GM19035 (cell line): ENCODE results near the gene NRXN3.
"Not testable (repeated sequence)": the region's sequence is repeated elsewhere in the genome, so short reads cannot be mapped to it uniquely, and the experiment has no call there.

Experiments
- ATAC-seq: cut with Tn5 transposase; IDR thresholded peaks from one replicate; pipeline ENCODE4 v1.9.1; 2021; ENCODE audit not compliant: unreplicated experiment

Gene NRXN3

GRCh38 chr14:78982551-78982950, 812.4 kb downstream of the NRXN3 start:
- ATAC-seq: no peak

- ATAC-seq: no peak
Observed at GRCh38 chr14:78983126-78983525, 813.0 kb downstream of the NRXN3 start.

DNA sequence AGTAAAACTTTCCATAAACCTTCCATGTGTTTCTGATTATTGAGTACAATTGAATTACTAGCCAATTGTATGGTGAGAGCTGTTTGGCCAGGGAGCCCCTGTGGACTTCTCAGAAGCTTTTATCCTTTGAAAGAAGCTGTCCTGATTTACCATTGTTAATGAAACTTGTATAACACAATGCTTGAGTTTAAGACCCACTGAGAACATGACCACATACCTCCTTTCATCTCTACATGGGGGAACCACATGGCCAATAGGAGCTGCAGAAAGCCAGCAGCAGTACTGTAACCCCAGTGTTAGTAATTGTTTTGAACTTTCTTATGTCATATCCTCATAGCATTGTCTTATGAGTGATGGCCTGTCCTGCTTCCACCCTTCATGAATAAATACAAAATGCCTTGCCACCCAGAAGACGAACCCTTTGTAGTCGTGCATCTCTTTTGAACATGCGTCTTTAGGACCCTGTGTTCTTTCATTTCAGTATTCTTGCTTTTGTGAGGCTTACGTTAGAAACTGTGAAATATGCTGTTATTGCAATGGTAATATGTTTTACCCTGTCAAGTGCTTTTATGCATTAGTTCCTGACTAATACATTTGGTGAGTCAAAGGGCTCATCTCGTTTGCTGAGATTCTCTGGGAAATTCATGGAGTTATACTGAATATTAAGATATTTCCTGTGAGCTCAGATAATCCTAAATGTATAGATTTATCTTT, 815.7 kb downstream of the NRXN3 start:
- no peak for ATAC-seq

- ATAC-seq: no peak
Observed at GRCh38 chr14:78986989-78987388, 816.8 kb downstream of the NRXN3 start.

DNA sequence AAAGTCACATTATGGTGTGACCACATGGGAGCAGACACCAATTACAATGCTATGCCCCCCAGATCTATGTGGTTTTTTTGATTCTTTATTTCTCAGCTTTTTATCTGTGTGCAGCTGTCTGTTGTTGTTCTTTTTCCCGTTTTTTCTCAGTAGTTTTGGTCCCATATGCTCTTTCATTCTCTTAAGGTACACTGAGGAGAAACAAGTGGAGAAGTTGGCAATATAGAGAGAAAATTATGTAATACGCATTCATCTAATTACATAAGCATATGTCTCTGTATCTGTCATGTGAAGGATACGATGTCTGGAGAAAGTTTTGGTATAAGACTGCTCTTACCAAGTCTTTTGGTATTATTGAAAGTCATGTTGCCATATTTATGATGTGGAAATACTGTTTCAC, 819.0 kb downstream of the NRXN3 start:
- no peak for ATAC-seq

DNA sequence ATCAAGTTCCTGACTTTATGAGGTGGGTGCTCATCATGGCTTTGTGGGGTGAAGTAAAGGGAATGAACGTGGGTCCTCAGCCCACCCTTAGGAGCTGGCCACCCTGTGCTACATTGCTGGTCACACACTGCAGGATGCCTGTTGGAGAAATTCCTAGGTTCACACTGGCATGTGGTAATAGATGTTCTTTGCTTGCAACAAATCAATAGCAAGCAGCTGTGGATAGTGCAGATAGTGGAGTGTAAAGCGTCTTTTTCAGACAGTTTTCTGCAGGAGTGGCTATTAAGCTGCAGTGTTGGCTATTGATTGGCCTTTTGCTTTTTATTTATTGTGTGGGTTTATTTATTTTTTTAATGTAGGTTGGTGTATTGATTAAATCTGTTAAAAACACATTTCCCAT, 822.7 kb downstream of the NRXN3 start:
- no peak for ATAC-seq

- no peak for ATAC-seq
Observed at GRCh38 chr14:78997811-78998210, 827.6 kb downstream of the NRXN3 start.

- no peak for ATAC-seq
Observed at GRCh38 chr14:79009286-79009685, 839.1 kb downstream of the NRXN3 start.

DNA sequence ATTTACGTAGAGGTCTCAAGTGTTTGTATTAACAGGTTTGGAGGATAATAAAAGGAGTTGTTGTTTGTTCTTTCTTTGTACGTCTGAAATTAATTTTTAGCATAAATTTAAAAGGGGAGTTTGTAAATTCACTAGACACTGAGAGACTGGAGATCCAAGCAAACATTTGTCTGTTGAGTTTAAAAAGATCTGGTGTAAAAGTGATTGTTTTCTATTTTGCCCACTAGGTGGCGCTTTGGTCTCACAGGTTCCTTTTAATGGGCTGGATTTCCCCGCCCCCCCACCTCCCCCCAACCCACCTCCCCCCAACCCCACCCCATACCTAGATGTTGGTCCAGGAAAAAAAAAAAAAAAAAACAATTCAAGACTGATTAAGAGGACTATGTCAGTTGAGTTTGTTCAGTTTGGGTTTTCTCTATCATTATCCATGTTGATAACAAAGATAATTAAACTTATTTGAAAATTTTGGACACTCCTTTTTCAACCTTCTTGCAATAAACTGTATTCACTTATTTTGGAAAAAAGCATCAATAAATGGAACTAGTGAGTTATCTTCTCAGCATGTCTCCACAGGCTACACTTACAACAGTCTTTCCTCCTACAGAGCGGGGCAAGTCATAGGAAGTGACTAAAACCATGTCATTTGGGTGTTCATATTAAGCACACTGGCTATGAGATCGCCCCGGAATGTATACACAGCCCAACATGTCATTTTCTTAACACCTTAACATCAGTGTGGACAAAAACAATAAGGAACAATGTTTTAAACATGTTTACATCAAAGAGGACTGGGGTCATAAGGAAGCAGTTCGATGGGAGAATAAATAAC, 841.1 kb downstream of the NRXN3 start:
- no peak for ATAC-seq

DNA sequence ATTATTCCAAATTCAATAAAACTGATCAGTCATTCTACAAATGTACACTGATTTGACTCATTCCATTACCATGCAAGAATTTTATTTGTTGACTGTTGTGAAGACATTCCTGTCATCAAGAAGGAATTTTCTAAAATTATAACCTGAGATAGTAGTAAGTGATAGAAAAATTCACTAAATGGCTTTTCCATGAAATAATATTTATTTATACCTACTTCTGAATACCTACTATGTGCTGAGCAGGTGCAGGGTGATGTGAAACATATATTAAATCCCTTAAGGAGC, 841.7 kb downstream of the NRXN3 start:
- no peak for ATAC-seq

DNA sequence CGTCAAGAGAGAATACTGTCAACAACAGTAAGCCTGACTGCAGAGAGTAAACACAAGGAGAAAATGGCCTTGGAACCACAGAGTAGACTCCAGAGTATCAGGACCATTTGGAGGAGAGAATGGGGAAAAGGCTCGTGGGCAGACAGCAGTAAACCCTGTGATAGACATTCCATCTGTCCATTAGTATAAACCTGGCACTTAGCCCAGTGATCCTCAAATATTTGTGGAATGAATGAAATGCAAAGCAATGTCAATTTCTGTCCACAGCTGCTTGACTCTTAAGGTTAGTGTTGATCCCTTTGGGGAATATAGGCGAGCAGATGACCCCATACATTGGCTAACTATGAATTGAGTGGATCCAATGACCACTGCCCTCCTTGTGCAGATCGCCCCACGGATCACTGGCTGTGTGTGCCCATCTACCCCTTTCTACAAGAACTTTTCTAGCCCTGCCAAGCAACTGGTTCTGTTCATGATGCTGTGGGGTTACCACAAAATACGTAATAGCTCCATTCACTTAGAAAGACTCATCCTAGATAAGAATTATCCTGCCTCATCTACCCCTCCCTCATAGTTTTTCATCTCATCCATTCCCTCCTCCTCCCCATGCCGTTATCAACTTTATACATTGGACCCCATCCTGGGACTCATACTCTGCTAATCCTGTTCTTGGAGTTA, 846.8 kb downstream of the NRXN3 start:
- ATAC-seq: no peak

GRCh38 chr14:79017561-79017960, 847.4 kb downstream of the NRXN3 start:
- no peak for ATAC-seq

- ATAC-seq: no peak
Observed at GRCh38 chr14:79018836-79019235, 848.7 kb downstream of the NRXN3 start.

GRCh38 chr14:79019898-79020297, 849.7 kb downstream of the NRXN3 start:
- ATAC-seq: not testable (repeated sequence)

DNA sequence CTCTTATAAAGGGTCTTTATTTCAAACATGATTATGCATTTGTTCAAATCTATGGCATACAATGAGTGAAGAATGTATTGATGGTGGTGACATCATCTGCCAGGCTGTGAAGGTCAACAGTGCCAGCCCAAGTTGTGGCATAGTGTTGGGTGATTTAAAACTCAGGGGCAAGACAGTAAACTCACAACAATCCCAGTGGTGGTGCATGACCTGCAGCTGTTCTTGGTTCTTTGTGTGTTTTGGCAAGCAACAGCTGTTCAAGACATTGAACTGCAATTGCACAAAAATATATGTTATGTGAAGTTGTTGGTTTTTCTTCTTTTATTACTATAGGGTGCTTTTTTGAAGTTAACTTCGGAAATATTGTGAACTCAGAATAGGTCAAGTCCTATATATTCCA, 851.6 kb downstream of the NRXN3 start:
- no peak for ATAC-seq

- ATAC-seq: no peak
Observed at GRCh38 chr14:79027138-79027537, 857.0 kb downstream of the NRXN3 start.

DNA sequence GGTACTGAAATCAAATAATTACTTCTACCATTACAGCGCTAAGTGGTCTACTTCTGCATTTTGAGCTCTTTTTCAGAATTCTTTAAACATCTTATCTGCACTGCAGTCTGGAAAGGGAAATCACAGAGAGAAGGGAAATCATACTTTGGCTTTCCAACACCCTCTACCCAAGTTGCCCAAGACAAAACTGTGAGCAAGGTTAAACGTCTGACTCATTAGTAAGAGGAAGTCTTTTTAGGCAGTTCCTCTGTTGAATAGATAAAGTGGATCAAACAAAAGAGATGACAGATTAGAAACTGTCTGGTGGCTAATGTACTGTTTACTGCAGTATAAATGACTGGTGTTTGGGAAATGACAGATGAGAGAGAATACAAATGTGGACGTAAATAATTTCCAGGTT, 858.1 kb downstream of the NRXN3 start:
- ATAC-seq: no peak

GRCh38 chr14:79036441-79036840, 866.3 kb downstream of the NRXN3 start:
- no peak for ATAC-seq

DNA sequence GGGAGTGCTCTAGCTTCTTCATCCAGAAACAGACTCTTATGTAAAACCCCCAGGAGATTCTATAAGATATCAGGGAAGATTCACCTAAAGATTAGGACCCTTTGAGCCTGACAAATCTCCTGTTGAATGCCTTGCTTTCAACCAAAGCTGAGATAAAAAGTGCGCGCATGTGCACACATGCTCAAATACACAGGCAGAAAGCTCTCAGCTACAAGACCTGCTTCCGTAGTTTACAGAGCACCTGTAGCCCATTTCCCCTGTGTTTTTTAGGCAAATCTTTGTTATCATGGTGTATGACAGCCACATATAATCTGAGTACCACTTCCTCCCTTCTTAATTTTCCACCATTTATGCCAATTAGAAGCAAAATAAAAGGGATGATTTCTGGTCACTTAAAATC, 866.9 kb downstream of the NRXN3 start:
- ATAC-seq: no peak

DNA sequence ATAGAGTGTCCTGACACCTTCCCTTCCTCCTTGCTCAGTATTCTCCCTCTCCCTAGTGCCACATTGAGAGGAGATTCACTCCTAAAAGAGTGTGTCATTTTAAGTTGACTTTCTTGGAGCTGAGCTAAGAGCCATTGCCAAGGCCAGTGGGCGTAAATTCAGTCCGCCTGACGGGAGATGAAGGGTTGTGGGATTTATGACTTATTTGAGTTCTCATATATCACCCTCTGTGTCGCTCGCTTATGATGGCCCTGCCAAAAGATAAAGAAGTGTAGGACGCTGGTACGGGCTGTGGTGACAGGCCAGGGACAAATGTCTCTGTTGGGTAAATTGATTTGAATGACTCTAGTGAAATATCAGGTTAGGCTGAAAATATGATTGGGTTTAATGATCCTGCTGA, 867.4 kb downstream of the NRXN3 start:
- ATAC-seq: no peak

GRCh38 chr14:79040790-79041189, 870.6 kb downstream of the NRXN3 start:
- ATAC-seq: no peak

- ATAC-seq: no peak
Observed at GRCh38 chr14:79043194-79043889, 873.2 kb downstream of the NRXN3 start.
